ENCODE results near the gene PCSK4. TPM values are rescaled to one million over a fixed set of nuclear protein-coding genes. Genes with fewer than 3 reads are reported as not detected.

PCSK4 gene
- total and polyA plus RNA-seq, 10 of the 15 experiments (the other 5 are each of a cell fraction or from before 2014, with no cell fraction given) = 0.27 to 0.99 (median 0.40) TPM; not detected in 3

DNA sequence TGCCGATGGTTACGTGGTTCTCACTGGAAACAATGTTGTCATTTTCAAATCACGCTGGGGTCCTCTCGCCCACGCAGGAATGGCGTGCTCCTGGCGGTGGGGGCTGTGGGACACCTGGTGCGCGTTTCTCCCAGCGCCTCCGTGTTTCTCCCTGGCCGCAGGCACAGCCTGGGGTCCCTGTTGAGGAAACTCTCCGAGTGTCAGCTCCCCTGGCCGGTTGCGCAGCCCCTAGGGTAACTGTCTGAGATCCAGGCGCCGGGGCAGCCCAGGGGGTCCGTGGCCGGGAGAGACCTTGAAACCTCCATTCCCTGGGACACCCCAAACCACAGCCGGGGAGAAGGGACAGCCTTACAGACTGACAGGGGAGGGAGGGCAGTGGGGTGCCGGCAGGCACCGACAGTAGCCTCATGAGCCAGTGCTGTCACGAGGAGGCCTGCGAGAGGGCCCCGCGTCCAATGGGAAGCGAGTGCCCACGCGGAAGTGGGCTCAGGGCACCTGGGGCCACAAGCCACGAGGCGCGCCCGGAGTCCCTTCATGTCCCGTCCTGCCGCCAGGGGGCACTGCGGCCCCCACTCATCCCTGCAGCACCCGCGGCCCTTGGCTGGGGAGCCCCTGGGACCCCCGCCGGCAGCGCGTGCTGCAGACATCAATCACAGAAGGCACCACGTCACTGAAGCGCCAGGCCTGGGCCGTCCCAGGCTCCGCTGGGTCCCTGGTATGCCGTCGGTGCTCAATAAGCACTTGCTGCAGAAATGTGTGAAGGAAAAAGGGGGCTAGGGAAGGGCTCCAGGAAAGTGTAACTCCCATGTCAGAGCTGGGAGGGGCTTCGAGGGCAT is 13.2 kb upstream of the PCSK4 start (continued):
- TF ChIP-seq, protein P1, sequence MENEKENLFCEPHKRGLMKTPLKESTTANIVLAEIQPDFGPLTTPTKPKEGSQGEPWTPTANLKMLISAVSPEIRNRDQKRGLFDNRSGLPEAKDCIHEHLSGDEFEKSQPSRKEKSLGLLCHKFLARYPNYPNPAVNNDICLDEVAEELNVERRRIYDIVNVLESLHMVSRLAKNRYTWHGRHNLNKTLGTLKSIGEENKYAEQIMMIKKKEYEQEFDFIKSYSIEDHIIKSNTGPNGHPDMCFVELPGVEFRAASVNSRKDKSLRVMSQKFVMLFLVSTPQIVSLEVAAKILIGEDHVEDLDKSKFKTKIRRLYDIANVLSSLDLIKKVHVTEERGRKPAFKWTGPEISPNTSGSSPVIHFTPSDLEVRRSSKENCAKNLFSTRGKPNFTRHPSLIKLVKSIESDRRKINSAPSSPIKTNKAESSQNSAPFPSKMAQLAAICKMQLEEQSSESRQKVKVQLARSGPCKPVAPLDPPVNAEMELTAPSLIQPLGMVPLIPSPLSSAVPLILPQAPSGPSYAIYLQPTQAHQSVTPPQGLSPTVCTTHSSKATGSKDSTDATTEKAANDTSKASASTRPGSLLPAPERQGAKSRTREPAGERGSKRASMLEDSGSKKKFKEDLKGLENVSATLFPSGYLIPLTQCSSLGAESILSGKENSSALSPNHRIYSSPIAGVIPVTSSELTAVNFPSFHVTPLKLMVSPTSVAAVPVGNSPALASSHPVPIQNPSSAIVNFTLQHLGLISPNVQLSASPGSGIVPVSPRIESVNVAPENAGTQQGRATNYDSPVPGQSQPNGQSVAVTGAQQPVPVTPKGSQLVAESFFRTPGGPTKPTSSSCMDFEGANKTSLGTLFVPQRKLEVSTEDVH (IDR thresholded peaks at IDR 0.05; ENCODE audit: low read depth, partially characterized antibody) = no peak
- TF ChIP-seq CBFB (IDR thresholded peaks at IDR 0.05; ENCODE audit: low read depth) = no peak
- no peak for TF ChIP-seq ASH2L (IDR thresholded peaks at IDR 0.05; ENCODE audit: borderline replicate concordance, low read depth)
- TF ChIP-seq EZH2 (IDR thresholded peaks at IDR 0.05; ENCODE audit: borderline replicate concordance, control insufficient read depth, low read depth, low read length) = no peak
- 0 out of 2 replicates have a peak, but pooled peaks have one; percentile 32 for TF ChIP-seq BACH1 (IDR thresholded peaks at IDR 0.05; ENCODE audit: borderline replicate concordance)
- no peak for TF ChIP-seq HDGF (IDR thresholded peaks at IDR 0.05)
- no peak for TF ChIP-seq SMAD5 (IDR thresholded peaks at IDR 0.05; ENCODE audit: low read depth)
- TF ChIP-seq, protein P2, sequence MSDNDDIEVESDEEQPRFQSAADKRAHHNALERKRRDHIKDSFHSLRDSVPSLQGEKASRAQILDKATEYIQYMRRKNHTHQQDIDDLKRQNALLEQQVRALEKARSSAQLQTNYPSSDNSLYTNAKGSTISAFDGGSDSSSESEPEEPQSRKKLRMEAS (IDR thresholded peaks at IDR 0.05; ENCODE audit: low read depth, low read length) = peak; percentile 63; the same call in 1 of the 2 replicates
- no peak for TF ChIP-seq POLR2AphosphoS5 (IDR thresholded peaks at IDR 0.05; ENCODE audit: low read length)
- no peak for TF ChIP-seq KAT2A (conservative IDR thresholded peaks at IDR 0.05; ENCODE audit: control insufficient read depth, low read depth, low read length)
- no peak for TF ChIP-seq EED (IDR thresholded peaks at IDR 0.05; ENCODE audit: low read depth)
- TF ChIP-seq, protein P3, sequence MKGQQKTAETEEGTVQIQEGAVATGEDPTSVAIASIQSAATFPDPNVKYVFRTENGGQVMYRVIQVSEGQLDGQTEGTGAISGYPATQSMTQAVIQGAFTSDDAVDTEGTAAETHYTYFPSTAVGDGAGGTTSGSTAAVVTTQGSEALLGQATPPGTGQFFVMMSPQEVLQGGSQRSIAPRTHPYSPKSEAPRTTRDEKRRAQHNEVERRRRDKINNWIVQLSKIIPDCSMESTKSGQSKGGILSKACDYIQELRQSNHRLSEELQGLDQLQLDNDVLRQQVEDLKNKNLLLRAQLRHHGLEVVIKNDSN (IDR thresholded peaks at IDR 0.05; ENCODE audit: borderline replicate concordance, extremely low read length, insufficient read depth, low read depth, low read length) = no peak
- TF ChIP-seq IKZF2 (IDR thresholded peaks at IDR 0.05) = no peak
- no peak for TF ChIP-seq CHD4 (IDR thresholded peaks at IDR 0.05)
- TF ChIP-seq, protein P4, sequence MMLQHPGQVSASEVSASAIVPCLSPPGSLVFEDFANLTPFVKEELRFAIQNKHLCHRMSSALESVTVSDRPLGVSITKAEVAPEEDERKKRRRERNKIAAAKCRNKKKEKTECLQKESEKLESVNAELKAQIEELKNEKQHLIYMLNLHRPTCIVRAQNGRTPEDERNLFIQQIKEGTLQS (IDR thresholded peaks at IDR 0.05; ENCODE audit: borderline replicate concordance, extremely low read depth, low read depth, low read length) = no peak
- TF ChIP-seq IKZF1 (conservative IDR thresholded peaks at IDR 0.05) = 0 out of 2 replicates have a peak, but pooled peaks have one; percentile 36
- no peak for TF ChIP-seq FOS (IDR thresholded peaks at IDR 0.05; ENCODE audit: borderline replicate concordance, extremely low read depth, insufficient read length)
- TF ChIP-seq SREBF2 (IDR thresholded peaks at IDR 0.05; ENCODE audit: low read length) = no peak
- TF ChIP-seq, protein P5, sequence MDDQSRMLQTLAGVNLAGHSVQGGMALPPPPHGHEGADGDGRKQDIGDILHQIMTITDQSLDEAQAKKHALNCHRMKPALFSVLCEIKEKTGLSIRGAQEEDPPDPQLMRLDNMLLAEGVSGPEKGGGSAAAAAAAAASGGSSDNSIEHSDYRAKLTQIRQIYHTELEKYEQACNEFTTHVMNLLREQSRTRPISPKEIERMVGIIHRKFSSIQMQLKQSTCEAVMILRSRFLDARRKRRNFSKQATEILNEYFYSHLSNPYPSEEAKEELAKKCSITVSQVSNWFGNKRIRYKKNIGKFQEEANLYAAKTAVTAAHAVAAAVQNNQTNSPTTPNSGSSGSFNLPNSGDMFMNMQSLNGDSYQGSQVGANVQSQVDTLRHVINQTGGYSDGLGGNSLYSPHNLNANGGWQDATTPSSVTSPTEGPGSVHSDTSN (IDR thresholded peaks at IDR 0.05; ENCODE audit: insufficient replicate concordance, low read depth, low read length) = no peak
- TF ChIP-seq ETV6 (conservative IDR thresholded peaks at IDR 0.05 in 1 of 2, IDR thresholded peaks at IDR 0.05 in 1 of 2; ENCODE audit: borderline replicate concordance in 1 of 2, low read depth in 1 of 2) = no peak
- no peak for TF ChIP-seq IRF4 (IDR thresholded peaks at IDR 0.05; ENCODE audit: low read depth, low read length)
- TF ChIP-seq CREM (IDR thresholded peaks at IDR 0.05; ENCODE audit: low read depth) = no peak
- no peak for TF ChIP-seq FOXM1 (IDR thresholded peaks at IDR 0.05; ENCODE audit: low read depth, low read length)
- TF ChIP-seq MXI1 (IDR thresholded peaks at IDR 0.05; ENCODE audit: low read depth, low read length) = peak; percentile 26; the same call in 1 of the 2 replicates
- TF ChIP-seq ZNF384 (IDR thresholded peaks at IDR 0.05; ENCODE audit: borderline replicate concordance, low read depth, low read length) = no peak

All from GM12878 (cell line).